Prostate gland (tissue), 2 donors: ENCODE measurements around the gene GTPBP1.

Experiments used
- POLR2A ChIP-seq: fragments of 450-650 bp; IDR thresholded peaks from one replicate; pipeline ENCODE4 v1.6.1; 2016; ENCODE audit warnings: antibody characterized with exemption, mild to moderate bottlenecking
- POLR2AphosphoS5 ChIP-seq: sonication (generic); formaldehyde crosslinking; IDR thresholded peaks from one replicate; pipeline ENCODE4 v1.6.1; 2017; ENCODE audit warnings: antibody characterized with exemption
- TF ChIP-seq, protein P1 (sequence below), 4 experiments: fragments of 200-600 bp in 2 of 4; fragments of 450-650 bp in 2 of 4; sonication (generic) in 2 of 4; IDR thresholded peaks; 1 replicate in 3 of 4; 2 replicates in 1 of 4; pipeline ENCODE4 v1.5.1; 2016 to 2019; ENCODE audit warnings: antibody characterized with exemption in 4 of 4, mild to moderate bottlenecking in 2 of 4, moderate library complexity in 2 of 4

DNA sequence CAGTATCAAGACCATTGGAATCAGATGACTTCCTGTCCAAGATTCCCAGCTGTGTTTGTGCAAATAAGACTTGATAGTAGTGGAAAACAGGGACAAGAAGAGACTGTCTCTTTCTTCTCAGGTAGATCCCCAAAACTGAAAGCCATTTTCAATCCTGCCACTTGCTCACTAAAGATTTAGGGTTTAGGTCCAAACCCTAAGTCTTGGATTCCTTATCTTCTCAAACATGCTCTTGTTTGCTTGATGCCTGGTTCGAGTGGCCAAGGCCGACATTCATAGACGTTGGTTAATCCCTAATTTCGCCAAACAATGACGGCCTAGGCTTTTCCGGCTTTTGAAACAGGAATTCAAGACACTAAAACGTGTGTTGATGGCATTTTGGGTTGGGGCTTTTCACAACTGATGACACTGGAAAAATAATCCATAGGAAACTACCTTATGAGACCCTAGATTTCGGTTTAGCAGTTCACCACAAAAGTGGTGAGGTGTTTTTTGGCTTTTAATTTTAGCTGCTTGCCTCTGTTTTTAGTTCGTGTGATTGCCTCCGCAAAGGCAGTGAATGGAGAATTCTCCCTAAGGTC lies 1.0 kb upstream of the GTPBP1 start:
- TF ChIP-seq, protein P1, sequence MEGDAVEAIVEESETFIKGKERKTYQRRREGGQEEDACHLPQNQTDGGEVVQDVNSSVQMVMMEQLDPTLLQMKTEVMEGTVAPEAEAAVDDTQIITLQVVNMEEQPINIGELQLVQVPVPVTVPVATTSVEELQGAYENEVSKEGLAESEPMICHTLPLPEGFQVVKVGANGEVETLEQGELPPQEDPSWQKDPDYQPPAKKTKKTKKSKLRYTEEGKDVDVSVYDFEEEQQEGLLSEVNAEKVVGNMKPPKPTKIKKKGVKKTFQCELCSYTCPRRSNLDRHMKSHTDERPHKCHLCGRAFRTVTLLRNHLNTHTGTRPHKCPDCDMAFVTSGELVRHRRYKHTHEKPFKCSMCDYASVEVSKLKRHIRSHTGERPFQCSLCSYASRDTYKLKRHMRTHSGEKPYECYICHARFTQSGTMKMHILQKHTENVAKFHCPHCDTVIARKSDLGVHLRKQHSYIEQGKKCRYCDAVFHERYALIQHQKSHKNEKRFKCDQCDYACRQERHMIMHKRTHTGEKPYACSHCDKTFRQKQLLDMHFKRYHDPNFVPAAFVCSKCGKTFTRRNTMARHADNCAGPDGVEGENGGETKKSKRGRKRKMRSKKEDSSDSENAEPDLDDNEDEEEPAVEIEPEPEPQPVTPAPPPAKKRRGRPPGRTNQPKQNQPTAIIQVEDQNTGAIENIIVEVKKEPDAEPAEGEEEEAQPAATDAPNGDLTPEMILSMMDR (IDR thresholded peaks at IDR 0.05): no peak
- no peak for TF ChIP-seq POLR2A
- TF ChIP-seq POLR2AphosphoS5: no peak
